Spleen (tissue), 7 donors: Measurements from ENCODE around the gene TMEM181.

Experiments
- POLR2A ChIP-seq, 3 donors: fragments of 450-650 bp; IDR thresholded peaks; one replicate each; pipeline ENCODE4 v1.5.1; 2017; ENCODE audit warnings: antibody characterized with exemption in 3 of 3, mild to moderate bottlenecking in 1 of 3
- TF ChIP-seq, protein P1 (sequence below), 11 experiments: fragments of 200-600 bp in 7 of 11; fragments of 450-650 bp in 4 of 11; sonication (generic) in 4 of 11; IDR thresholded peaks in 8 of 11; conservative IDR thresholded peaks in 3 of 11; 1 replicate in 7 of 11; 2 replicates in 4 of 11; pipeline versions ENCODE4 v1.4.0 to v1.8.0; 2016 to 2021; ENCODE audit warnings: antibody characterized with exemption in 11 of 11, inconsistent platforms in 4 of 11, mild to moderate bottlenecking in 1 of 11
- donor health status: DM: no; HTN: no; CAD: no; lungs with moderate emphysema.
- donor health status: DM: no; HTN: no; CAD: no.
- donor health status: DM: no; HTN: no; CAD: no.

DNA sequence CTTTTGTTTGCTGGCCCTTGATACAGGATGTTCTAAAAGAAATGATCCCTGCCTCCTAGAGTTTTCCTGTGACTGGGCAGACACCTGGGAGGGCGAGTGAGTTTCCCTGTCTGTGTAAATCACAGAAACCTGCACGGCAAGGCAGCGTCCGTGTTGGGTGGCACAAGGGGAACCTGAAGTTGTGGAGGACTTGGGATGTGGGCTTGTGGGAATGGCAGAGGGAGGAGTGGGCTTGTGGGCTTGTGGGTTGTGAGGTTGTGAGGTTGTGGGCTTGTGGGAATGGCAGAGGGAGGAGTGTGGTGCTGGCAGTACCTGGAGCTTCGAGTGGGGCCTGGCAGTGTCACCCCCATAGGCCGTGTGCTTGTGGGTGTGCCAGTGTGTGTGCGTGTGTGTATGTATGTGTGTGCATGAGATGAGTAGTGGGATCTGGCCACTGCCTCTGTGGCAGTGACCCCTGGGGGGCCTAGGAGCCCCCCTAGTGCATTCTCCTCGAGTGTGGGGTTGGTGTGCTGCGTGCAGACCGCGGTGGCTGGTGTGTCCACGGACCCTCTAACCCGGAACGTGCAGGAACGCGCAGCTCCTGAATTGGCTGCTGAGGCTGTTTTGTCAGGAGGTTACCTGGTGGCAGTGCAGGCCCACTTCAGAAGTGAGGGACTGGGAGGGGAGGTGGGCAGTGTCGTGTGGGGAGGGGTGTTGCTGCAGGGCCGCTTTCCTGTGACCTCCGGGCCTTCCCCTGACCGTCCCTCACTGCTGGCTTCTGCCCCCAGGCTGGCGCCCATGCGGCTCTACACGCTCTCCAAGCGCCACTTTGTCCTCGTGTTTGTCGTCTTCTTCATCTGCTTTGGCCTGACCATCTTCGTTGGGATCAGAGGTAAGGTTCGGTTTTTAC lies 13.0 kb downstream of the TMEM181 start:
- no peak for TF ChIP-seq POLR2A (IDR thresholded peaks at IDR 0.05)
- TF ChIP-seq, protein P1, sequence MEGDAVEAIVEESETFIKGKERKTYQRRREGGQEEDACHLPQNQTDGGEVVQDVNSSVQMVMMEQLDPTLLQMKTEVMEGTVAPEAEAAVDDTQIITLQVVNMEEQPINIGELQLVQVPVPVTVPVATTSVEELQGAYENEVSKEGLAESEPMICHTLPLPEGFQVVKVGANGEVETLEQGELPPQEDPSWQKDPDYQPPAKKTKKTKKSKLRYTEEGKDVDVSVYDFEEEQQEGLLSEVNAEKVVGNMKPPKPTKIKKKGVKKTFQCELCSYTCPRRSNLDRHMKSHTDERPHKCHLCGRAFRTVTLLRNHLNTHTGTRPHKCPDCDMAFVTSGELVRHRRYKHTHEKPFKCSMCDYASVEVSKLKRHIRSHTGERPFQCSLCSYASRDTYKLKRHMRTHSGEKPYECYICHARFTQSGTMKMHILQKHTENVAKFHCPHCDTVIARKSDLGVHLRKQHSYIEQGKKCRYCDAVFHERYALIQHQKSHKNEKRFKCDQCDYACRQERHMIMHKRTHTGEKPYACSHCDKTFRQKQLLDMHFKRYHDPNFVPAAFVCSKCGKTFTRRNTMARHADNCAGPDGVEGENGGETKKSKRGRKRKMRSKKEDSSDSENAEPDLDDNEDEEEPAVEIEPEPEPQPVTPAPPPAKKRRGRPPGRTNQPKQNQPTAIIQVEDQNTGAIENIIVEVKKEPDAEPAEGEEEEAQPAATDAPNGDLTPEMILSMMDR (IDR thresholded peaks at IDR 0.05 in 8 of 11, conservative IDR thresholded peaks at IDR 0.05 in 3 of 11): no peak
